ENCODE measurements around the gene PLCB3.

Gene PLCB3

DNA sequence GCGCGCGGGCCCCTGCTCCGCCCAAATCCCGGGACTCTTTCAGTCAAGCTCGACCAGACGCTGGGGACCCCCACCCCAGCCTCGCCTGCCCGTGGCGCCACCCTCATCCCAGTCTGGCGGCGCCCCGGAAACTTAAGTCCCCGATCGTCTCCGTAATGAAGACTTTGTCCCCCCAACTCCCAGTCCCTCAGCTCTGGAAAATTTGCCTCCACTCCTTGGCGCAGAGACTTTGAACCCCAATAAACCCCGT lies 348 bp downstream of the PLCB3 start:
- no peak for FAIRE-seq

DNA sequence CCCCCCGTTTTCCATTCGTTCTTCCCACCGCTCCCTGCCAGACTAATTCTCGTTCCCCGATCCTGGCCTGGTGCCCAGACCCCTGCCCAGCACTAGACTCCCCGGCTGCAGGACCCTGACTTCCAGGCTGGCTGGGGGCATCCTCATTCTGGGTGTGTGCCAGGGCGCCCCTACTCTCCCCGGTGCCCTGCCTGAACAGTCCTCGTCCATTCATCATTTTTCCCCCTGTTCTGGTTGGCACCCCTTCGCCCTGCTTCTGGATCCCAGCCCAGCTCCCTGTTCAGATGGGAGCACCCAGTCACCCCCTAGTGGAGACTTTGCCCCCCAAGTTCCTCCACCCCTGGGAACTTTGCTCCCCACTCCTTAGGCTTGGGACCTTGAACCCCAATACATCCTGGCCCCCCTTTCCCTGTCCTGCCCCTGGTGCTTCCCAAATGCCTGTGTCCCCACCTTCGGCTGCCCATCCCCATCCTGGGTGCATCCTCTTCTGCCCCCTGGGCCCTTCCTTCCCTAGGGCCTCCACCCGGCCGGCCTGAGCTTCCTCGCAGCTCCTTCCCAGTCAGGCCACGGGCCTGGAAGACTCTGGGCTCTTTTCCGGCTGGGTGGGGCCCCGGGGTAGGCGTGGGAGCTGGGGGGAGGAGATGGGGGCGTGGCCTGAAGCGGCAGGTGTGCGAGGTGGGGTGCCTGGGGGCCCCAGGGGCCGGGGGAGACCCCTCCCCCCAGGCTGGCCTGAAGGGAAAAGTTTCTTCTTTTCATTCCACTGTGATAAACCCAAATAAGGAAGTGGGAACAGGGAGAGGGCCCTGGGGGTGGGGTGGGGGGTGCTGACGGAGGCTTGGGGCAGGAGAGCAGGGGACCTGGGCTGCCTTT lies 908 bp downstream of the PLCB3 start:
- no peak for FAIRE-seq

DNA sequence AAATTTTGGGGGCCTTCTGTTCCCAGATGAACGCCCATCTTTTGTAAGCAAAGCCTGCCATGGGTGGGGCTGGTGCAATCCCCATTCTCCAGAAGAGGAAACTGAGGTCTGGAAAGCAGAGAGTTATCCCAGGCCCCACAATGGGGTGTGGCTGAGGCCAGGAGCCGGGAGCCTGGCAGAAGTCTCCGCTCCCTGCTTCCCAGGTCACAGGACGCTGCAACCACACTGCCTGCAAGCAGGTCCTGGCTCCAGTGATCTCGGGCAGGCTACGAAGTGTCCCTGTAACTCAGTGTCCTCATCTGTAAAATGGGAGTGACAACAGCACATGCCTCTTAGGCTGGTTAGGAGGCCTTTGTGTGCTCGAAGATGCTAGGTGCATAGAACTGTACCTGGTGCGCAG lies 1.7 kb downstream of the PLCB3 start:
- FAIRE-seq, result no peak

DNA sequence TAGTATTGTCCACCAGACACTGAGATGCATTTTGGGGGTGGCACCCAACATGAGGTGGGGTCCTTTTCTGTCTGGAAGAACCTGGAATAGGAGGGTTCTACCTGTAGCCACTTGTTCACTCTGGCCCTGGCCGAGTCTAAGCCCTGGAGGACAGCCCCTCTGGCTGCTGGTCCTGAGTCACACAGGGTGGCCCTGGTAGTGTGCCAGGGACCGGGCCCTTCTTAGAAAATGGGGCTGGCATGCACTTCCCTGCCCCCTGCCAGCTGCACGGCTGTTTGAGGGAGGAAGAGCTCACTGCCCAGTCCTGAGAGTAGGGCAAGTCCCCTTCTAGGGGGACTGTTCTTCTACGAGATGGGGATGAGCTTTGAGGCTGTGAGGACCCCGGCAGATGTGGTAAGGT lies 2.2 kb downstream of the PLCB3 start:
- FAIRE-seq, result no peak

DNA sequence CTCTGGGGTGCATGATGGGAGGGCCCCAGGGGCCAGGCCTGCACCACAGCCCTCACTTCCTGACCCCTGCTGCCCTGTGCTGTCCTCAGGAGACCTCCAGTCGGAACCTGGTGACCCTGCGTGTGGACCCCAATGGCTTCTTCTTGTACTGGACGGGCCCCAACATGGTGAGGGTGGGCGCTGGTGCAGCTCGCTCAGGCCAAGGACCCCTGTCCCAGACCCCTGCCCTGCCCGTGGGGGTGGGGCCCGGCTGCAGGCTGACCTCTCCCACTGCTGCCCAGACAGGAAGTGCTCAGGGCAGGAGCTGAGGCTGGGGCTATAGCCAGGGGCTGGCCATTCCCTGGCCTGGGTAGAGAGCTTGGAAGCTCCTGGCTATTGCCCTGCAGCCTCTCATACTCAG lies 3.0 kb downstream of the PLCB3 start:
- FAIRE-seq, result no peak

DNA sequence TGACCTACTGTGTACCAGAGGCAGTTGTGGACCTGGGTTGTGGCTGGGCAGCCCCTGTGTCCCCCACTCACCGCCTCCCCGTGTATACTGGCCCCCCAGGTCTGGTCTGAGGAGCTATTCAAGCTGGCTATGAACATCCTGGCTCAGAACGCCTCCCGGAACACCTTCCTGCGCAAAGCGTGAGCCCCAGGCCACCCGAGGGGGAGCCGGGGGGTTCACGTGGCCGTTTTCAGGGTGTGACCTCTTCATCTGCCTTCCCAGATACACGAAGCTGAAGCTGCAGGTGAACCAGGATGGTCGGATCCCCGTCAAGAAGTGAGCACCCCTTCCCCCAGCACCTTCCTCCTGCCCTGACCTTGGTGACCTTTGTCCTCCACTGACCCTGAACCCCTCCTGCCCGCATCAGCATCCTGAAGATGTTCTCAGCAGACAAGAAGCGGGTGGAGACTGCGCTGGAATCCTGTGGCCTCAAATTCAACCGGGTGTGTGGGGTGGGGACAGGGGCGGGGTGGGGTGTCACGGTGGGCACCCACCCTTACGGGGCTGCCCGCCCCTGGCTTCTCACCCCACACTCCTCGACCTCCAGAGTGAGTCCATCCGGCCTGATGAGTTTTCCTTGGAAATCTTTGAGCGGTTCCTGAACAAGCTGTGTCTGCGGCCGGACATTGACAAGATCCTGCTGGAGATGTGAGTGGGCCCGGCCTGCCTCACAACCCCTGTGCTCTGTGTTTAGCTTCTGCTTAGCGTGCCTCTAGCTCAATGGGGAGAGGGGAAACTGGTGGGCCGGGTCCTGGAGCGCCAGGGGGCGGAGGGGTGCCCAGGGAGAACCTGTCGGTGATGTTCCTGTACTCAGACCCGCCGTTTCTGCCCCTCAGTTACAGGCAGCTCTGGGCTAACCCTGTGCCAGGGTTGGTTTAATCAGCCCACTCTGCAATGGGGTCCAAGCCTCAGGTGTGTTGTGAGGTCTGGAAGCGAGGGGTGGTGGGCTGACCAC lies 4.1 kb downstream of the PLCB3 start:
- FAIRE-seq, result no peak

DNA sequence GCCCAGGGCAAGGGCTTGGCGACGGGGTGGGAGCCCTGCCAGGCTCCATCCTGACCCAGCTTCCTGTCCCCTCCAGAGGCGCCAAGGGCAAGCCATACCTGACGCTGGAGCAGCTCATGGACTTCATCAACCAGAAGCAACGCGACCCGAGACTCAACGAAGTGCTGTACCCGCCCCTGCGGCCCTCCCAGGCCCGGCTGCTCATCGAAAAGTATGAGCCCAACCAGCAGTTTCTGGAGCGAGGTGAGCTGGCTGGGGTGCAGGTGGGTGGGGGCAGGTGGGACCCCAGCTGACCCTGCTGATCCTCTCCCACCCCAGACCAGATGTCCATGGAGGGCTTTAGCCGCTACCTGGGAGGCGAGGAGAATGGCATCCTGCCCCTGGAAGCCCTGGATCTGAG lies 5.0 kb downstream of the PLCB3 start:
- FAIRE-seq, result no peak

DNA sequence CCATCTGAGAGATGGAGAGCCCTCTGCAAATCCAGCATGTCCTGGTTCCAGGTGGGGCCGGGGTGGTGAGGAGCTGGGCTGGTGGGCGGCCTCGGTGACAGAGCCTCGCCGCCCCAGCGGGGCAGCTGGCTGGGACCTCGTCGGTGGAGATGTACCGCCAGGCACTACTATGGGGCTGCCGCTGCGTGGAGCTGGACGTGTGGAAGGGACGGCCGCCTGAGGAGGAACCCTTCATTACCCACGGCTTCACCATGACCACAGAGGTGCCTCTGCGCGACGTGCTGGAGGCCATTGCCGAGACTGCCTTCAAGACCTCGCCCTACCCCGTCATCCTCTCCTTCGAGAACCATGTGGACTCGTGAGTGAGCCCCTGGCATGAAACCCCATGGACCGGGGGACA lies 7.0 kb downstream of the PLCB3 start:
- FAIRE-seq, result no peak

DNA sequence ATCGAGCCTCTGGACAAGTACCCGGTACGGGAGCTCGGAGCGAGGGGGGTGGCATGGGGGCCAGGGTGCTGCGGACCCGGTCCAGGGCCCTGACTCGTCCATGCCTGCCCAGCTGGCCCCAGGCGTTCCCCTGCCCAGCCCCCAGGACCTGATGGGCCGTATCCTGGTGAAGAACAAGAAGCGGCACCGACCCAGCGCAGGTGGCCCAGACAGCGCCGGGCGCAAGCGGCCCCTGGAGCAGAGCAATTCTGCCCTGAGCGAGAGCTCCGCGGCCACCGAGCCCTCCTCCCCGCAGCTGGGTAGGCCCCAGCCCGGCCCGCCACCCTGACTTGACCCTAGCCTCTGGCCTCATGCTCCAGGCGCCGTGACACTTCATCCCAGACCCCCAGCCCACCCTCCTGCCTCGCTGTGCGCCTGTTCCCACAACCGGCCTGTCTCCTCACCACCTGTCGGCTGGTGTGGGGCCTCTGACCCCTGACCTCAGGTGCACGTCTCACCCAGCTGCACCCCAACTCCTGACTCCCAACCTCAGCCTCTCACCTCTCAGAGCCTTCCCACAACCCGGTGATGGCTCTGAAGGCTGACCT lies 7.7 kb downstream of the PLCB3 start:
- no peak for FAIRE-seq

DNA sequence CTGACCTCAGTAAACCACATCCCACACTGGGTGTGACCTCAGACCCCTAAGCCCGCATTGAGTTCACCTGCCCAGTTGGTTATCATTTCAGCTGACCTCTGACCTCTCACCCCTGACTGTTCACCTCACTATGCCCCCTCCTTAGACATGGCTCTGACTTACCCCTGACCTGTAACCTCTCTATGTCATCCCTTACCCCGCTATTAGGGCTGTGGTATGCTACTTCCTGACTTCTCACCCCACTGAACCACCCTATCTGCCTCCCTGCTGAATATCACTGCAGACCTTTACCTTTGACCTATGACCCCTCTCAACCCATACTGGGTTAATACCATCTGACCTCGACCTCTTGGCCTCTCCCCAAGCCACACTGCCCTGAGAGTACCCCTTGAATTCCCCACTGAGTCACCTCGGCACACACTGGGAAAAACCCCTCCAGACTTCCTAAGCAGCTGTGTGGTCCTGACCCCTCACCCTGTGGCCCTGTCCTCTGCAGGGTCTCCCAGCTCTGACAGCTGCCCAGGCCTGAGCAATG lies 8.3 kb downstream of the PLCB3 start:
- no peak for FAIRE-seq

DNA sequence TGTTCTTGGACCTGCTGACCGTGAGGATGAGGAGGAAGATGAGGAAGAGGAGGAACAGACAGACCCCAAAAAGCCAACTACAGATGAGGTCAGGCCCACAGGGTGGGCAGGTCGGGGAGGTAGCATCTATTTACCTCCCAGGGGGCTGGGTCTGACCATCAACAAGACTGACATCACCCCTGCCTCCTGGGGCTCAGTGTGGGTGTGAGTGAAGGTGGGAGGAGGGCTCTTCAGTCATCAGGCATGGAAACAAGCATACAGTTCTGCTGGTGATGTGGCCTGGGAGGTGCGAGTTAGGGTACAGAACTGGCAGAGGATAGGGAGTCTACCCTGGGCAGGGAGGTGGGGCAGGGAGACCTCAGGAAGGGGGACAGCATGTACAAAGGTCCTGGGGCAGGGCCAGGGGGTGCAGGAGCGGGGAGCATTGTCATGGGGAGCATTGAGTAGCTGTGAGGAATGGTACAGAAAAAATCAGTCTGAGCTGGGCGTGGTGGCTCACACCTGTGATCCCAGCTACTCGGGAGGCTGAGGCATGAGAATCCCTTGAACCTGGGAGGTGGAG lies 8.9 kb downstream of the PLCB3 start:
- no peak for FAIRE-seq

DNA sequence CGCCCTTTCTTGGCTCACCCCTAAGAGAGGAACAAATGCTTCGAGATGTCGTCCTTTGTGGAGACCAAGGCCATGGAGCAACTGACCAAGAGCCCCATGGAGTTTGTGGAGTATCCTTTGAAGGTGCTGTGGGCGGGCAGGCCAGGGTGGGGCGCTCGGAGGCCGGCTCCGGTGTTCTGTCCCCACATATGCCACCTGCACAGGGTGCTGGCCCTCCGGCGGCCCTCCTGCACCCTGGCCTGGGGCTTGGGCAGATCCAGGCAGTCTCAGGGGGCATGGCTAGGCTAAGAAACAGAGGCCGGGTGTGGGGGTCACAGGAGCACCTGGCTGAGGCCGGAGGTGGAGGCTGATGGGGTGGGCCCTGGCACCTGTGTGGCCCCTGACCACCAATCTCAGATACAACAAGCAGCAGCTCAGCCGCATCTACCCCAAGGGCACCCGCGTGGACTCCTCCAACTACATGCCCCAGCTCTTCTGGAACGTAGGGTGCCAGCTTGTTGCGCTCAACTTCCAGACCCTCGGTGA lies 10.3 kb downstream of the PLCB3 start:
- no peak for FAIRE-seq

DNA sequence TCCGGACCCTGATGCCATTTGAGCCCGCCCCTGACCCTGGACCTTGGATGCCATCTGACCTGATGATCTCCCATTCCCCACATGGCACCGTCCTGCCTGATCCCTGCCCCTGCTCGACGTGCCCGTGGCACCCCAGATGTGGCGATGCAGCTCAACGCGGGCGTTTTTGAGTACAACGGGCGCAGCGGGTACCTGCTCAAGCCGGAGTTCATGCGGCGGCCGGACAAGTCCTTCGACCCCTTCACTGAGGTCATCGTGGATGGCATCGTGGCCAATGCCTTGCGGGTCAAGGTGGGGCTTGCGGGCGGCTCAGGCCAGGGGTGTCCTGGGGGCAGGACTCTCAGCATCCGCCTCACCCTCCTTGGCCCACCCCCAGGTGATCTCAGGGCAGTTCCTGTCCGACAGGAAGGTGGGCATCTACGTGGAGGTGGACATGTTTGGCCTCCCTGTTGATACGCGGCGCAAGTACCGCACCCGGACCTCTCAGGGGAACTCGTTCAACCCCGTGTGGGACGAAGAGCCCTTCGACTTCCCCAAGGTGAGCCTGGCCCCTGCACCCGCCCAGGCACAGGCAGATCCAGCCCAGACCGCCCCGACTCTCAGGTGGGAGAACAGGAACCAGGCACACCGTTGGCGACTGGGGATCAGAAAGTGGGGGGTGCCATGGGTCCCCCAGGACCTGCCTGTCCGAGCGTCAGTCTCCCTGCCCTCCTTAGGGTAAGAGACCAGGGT lies 11.1 kb downstream of the PLCB3 start:
- FAIRE-seq, result no peak

DNA sequence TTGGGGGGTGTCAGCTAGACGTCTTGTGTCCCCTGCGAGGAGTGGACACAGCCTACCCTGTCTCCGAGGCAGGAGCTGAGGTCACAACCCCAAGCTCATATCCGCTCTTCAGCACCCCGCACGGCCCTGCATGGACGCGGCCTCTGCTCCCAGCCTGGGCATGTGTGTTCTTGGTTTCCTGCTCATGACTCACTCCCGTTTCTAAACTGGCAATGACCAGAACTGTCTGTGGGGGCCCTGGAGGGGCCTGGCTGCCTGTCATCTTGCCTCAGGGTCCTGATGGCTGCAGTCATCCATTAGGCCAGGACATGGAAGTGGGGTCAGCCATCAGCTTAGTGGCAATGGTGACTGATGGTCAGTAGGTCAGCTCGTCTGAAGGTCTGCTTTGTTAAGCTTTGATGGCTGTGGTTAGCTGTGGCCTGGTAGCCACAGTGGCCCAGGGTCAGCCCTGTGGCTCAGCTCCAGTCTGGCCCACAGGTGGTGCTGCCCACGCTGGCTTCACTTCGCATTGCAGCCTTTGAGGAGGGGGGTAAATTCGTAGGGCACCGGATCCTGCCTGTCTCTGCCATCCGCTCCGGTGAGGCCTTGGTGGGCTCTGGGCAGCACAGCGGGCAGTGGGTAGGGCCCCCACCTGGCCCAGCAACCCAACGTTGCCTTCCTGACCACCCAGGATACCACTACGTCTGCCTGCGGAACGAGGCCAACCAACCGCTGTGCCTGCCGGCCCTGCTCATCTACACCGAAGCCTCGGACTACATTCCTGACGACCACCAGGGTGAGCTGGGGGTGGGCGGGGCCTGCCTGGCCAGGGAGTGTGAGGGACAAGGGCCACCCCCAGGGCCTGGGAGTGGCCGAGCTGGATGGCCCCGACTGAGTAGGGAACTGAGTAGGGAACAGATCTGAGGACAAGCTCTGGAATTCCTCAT lies 12.0 kb downstream of the PLCB3 start:
- no peak for FAIRE-seq

DNA sequence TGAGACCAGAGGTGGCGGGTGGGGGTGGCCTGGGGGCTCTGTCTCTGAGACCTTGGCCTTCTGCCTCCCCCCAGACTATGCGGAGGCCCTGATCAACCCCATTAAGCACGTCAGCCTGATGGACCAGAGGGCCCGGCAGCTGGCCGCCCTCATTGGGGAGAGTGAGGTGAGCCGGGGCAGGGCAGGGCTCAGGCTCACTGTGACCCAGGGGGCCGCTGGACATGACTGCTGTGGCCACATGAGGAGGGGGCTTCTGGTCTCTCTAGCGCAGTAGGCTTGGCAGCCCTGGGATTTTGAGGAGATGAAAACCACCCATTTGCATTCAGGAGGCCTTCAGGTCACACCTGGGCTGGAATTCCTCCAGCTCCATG lies 12.6 kb downstream of the PLCB3 start:
- FAIRE-seq, result no peak

DNA sequence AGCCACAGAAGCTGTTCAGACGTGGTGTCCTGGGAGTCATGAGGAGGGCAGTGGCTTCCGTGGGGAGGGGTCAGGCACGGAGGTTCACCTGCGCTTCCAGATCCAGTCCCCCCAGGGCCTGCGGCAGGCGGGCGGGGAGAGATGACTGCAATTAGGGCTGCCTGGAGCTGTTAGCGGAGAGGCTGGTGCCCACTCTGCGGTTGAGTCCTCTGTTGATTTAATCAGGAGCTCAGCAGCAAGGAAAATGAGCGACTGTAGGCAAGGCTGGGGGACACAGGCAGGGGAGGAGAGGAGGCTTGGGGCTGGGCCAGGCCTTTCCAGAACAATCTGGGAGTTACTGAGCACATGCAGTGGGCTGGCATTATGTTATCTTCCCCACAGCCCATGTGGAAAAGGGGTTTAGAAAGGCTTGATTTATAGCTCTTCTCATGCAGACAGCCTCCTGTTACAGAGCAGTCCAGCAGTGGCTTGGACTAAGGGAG lies 13.1 kb downstream of the PLCB3 start:
- FAIRE-seq, result no peak

DNA sequence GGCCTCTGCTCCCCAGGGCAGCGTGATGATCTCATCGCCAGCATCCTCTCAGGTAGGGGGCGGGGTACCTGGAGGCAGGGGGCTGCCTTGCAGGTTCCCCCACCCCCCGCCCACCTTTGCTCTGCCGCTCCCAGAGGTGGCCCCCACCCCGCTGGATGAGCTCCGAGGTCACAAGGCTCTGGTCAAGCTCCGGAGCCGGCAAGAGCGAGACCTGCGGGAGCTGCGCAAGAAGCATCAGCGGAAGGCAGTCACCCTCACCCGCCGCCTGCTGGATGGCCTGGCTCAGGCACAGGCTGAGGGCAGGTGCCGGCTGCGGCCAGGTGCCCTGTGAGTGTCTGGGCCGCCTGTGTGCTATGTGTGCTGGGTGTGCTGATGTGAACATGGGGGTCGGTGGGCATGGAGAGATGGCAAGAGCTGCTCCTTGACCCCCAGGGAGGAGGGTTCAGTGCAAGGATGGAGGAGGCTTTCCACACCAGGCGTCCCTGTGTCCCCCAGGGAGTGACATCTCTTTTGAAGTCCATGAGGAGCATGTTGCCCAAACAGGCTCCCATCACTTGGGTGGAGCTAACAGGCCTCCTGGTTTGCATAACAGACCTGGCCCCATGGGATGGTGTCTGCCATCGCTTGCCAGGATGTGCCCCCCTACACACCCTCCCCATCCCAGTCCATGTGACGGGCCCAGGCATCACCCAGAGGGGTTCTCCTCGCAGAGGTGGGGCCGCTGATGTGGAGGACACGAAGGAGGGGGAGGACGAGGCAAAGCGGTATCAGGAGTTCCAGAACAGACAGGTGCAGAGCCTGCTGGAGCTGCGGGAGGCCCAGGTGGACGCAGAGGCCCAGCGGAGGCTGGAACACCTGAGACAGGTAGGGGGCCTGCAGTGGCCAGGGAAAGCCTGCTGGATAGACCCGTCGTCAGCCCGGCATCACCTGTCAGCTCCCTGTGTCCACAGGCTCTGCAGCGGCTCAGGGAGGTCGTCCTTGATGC lies 14.1 kb downstream of the PLCB3 start:
- no peak for FAIRE-seq

DNA sequence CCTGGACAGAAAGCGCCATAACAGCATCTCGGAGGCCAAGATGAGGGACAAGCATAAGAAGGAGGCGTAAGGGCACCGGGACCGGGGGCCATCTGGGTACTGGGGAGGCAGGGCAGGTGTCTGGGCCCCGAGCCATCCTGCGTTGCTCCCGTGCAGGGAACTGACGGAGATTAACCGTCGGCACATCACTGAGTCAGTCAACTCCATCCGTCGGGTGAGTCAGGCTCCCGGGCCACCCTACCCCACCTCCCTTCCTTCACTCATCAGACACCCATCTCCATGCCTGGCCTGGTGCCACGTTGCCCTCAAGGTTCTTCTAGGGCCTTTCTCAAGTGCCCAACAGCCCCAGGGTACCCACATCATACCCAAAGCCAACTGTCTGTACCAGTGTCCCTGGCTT lies 15.0 kb downstream of the PLCB3 start:
- FAIRE-seq, result no peak

DNA sequence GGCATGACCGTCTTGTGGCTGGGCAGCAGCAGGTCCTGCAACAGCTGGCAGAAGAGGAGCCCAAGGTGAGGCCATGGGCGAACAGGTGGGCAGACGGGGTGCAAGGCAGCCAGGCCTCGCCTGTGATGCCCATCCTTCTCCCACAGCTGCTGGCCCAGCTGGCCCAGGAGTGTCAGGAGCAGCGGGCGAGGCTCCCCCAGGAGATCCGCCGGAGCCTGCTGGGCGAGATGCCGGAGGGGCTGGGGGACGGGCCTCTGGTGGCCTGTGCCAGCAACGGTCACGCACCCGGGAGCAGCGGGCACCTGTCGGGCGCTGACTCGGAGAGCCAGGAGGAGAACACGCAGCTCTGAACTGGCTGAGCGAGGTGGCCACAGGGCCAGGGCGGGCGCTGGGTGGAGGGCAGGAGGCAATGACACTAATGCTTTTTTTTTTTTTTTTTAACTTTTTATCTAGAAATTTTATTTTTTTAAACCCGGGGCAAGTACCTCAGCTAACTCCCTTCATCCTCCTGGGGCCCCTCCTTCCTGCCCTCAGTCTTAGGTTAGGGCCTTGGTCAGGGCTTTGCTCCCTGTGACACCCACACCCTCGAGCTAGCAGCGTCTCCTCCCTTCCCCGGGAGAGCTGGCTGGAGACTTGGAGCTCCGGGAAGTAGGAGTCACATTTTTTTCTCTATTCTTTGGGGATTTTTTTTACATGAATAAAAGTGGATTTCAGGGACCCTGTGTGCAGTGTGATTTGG lies 16.0 kb downstream of the PLCB3 start:
- no peak for FAIRE-seq

All from endometrium (tissue), 2 donors.